GM03348 (cell line): ENCODE measurements around the gene CUEDC1.
"Not testable (repeated sequence)": the region's sequence is repeated elsewhere in the genome, so short reads cannot be mapped to it uniquely, and the experiment has no call there.

ENCODE experiments used
- DNase-seq: peaks from one replicate; pipeline ENCODE4 v3.0.0; 2012; ENCODE audit warnings: low spot score

CUEDC1 gene

DNA sequence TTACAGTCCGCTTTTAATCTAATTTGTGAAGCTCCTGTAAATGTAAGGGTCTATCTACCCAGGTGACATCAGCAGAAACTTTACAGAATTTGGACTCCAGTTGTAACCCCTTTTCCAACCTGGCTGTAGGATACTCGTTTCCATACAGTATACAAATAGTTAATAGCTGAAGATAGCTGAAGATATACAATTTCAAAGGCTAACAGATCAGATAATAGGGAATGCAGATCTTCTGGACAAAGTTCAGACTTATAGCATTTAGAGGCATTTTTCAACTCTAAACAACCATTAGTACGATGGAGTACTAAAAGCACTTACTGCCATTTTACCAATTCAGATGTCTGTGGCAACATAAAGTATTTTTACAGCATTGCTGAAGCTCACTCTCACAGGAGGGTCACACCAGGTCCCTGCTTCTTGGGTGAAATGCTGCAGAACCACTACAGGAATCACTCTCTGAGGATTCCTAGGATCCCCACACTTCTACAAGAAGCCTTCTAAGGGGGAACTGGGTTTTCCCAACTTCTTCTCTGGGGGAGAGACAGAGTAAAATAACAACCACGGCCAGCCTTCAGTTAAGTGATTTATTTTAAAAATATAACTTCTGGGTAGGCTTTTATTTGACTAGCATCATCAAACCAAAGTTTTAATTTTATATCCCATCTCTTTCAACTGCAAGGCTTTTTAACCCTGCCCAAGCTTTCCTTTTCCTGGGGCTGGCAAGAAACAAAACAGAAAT is 29.9 kb upstream of the CUEDC1 start:
- DNase-seq = no peak

DNA sequence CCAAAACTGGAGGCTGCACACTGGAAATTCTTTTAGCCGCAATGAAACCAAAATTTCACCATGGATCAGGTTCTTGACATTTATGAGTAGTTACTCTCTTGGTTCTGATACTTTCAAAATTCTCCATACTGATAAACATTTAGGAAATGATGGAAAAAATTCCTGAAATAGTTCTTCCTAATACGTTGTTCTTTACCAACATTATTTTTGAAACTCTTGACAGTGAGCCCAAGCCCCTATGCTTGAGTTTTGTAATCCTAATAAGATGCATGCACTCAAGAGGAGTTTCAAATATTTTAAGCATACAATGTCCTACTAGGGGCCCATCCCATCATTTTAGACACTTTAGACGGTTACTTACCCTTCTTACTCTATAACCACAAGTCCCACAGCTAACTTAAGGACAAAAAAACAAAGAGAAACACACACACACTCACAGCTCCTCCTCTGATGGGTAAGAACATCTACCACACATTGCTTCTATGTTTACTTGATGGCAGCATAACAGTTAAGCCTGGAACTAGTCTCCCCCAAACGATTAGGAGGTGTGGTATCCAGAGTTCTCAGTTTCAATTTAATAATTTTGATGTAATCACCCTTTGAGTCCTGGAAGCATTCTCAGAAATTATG is 29.2 kb upstream of the CUEDC1 start:
- DNase-seq = no peak

DNA sequence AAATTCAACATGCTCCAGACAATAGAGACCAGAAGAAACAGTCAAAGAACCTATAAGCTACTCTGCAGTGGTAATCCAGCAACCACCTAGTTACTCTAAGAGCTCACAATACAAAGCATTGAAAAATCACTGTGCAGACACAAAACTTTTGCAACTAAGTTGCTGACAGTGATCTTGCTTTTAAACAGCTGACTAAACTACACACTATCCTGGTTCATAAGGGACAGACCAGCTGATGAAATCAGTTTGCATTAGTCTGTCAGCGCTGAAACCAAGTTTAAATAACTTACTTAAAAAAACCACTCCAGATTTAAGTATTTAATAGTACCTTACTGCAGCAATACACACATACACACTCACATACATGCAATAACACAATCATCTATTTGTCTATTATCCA is 28.2 kb upstream of the CUEDC1 start:
- DNase-seq = no peak

- DNase-seq = no peak
Measured at GRCh38 chr17:57982452-57983170, 27.4 kb upstream of the CUEDC1 start.

DNA sequence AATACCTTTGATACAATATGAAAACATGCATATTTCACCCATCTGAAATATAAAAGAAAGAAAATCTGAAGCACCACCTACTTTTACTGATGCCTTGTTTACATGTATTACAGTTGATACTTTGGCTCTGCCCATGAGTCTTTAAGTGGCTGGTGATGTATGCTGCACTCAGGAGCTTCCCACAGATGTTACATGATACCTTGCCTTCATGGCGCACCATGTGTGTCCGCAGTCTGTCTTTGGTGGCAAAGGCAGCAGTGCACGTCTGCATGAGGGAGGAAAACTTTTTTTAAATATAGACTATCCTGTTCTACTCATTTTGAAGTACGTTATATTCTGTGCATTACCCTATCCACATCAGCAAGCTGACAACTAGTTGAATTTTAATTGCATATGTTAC is 25.3 kb upstream of the CUEDC1 start:
- DNase-seq = no peak

- no peak for DNase-seq
Measured at GRCh38 chr17:57979076-57979475, 23.9 kb upstream of the CUEDC1 start.

DNA sequence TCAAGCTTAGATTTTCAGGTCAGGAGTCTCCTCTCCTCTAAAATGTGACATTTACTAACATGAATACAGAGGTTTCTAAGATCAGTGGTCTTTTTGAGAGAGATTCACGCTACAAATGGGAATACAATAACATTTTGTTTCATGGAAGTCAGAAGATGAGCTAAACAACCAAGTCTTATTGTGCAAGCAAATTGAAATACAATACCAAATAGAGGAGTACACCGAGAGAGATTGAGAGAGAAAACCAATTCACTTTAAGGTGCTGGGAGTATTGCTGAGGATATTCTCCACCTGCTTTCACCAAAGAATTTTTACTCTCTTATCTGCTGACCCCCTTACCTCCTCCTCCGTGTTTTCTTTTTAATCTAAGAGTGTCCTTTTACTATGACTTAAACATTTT is 21.4 kb upstream of the CUEDC1 start:
- DNase-seq = no peak

DNA sequence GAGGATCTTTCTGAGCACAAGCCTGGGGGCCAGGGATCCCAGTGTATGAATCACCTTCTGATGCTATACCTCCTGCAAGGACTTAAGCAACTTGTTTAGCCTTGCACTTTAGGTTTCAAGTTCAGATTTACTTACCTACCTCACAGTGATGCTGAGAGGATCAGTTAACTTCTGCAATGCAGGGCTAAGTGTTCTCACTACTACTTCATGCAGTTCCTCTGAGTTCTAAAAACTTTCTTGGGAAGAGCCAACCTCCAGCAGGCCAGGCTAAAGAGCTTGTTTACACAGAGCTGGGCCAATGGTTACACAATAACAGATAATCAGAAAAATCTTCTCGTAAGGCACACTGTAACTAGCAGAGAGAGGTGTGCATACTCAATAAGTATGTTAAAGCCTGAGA is 19.8 kb upstream of the CUEDC1 start:
- DNase-seq = peak; percentile 42

DNA sequence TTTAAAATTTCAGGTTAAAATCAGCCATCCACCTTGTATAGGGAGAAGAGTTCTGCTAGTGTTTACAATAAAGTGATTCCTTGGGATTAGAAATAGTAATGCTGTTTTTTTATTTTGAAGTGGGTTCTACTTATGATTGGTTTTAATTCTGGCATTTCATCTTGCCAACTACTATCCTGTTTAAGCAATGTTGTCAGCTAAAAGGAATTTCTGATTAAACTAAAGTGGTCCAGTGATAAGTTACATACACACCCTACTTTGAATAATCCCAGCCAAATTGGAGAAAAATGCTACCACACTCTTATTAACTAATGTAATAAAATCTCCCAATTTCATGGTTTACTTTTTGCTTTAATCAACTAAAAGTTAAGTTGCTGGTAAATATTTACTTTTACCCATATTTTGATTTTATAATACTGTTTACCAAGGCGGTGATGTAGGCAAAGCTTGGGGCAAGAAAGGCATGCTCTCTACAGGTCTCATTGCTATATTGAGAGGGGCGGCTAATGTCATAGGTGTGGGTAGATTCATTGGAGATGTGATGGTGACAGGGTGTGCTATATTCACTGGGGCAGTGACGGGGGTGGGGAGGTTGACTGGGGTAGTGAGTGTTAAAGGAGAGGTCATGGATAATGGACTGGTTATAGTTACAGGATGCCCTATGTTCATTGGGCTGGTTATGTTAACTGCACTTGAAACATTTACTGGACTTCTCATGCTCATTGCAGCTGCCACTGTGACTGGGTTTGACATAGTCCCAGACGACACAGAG is 19.0 kb upstream of the CUEDC1 start:
- DNase-seq = not testable (repeated sequence)

DNA sequence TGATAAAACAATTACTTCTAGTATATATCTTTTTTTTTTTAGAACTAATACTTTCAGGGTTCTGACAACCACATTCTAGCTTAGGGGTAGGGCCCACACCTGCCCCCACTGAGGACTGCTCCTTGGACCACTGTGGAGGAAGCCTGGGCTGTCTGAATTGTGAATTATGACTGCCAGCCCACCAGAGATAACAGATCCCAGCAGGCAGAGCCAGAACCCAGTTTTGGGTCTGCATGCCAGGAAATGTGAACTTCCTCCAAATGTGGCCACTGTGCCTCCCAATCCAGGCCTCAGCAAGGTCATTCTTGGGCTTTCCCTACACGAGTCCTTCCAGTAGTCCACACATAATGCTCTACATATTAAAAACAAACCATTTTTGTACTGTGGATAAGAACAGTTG is 16.9 kb upstream of the CUEDC1 start:
- DNase-seq = no peak

DNA sequence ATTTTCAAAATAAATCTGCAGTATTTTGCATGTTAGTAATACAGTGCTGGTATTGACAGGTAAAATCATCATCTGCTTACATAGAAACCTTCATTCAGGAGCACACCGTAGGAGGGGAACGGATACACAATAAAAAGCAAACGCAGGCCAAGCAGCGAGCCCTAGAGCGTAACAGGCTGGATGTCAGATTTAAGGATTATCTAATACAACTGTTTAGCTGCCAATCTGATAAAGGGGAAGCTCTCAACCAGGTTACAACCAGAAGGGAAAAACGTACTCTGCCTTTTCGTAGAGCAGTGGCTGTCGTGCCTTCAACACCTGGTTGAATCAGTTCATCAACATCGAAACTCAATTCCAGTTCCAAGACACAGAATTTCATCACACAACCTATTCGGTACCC is 16.4 kb upstream of the CUEDC1 start:
- no peak for DNase-seq

DNA sequence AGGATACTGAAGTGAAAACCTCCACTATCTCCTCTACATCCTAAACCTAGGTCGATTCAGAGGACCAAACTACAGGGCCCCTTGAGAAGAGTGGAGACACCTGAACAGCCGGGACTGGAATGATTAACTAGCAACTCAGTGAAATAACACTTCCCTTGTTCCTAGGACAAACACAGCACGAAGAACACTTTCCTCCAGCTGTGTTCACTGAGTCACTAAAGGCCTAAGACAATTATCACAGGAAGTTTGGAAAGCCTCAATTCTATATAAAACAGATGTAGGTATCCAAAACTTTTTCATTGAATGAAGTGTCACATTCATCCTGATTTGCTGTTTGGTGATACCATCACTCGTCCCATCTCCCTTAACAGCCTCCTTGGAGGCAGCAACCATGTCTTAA is 15.5 kb upstream of the CUEDC1 start:
- DNase-seq = peak; percentile 42

DNA sequence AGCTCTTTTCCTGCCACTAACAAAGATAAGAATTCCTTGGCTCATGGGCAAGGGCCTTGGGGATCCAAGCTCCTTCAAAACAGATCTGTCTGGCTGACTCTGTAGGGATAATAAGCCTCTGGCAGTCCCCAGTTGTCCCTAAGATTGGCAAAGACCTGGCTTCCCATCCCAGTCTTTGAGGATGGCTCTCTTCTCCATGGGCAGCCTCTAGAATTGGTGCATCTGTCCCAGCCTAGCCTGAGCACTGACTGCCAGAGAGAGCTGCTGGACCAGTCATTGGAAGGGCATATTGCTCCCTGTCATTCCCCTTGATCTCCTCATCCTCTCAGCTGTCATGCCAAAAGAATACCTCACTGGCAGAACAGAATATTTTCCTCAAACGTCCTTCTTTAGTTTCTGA is 13.2 kb upstream of the CUEDC1 start:
- no peak for DNase-seq

GRCh38 chr17:57966875-57967274 is 11.7 kb upstream of the CUEDC1 start:
- DNase-seq = no peak

DNA sequence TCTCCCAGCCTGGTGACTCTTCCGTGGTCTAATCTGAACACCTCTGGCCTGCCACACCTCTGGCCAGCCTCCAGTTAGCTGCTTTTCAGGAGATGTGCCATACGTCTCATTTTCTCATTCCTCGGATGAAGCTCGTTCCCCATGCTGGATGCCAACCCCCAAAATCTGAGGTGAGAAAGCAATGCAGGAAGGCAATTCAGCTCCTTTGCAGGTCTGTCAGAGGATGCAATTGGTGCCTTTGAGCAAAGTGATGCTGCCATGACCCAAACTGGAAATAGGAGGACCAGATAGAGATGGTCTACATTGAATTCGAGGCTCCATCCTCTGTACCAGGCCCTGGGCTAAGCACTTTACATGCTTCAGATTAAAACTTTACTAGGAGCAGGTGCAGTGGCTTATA is 11.0 kb upstream of the CUEDC1 start:
- DNase-seq = no peak

DNA sequence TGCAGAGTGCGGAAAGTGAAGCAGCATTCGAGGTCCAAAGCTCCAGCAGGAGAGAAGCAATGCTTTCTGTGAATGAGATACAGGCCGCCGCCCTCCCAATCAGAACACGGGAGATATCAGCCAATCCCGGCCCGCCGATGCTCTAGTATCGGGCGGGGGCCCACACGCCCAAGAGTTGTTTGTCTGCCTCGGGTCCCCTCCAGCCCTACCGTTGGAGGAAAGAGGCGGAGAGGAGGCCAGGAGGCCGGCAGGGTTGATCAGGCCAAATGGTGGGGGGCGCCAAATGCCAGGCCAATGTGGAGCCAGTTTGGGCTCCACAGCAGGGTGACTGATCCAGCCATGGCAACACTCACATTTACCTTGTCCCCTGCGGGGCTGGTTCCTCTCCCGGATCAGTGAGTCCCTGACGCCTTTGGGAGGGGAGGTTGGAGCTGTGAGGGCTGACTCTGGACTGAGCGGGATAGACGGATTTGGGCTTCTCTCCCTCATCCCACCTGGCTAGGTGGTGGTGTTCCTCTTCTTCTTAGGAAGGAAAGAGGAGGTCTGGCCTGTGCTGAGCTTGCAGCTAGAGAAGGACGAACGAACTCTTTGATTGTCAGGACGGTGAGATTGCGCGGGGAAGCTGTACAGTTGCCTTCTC is 10.4 kb upstream of the CUEDC1 start:
- DNase-seq = no peak

DNA sequence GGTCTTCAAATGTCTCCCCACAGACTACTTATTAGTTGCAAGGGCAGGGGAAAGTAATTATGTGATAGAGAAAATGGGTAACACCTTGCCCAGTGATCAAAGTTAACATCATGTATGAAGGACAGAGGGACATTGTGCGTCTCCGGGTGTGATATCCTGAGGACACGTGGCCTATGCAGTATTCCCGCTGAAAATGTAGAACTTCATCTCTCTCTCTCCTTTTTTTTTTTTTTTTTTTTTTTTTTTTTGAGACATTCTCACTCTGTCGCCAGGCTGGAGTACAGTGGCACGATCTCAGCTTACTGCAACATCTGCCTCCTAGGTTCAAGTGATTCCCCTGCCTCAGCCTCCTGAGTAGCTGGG is 7.9 kb upstream of the CUEDC1 start:
- DNase-seq = no peak

- DNase-seq = no peak
Measured at GRCh38 chr17:57962279-57963148, 7.3 kb upstream of the CUEDC1 start.

DNA sequence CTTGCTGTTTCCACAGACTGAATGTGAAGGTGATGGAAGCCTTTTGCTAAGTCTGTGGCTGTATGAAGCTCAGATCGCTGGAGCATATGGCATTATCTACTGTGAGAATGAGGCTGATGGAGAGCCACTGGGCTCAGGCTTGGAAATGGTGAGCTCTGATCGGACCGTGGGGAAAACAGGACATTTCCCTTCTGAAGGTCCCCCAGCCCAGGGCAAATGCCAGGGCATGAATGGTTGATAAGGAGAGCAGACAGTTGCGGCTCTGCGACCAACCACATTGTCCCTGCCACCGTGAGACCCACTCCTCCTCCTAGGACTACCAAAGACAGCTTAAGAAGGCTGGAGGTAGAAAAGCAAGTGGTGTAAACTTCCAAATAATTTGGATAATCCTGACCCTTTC is 4.7 kb upstream of the CUEDC1 start:
- no peak for DNase-seq

- DNase-seq = not testable (repeated sequence)
Measured at GRCh38 chr17:57958391-57958790, 3.2 kb upstream of the CUEDC1 start.

DNA sequence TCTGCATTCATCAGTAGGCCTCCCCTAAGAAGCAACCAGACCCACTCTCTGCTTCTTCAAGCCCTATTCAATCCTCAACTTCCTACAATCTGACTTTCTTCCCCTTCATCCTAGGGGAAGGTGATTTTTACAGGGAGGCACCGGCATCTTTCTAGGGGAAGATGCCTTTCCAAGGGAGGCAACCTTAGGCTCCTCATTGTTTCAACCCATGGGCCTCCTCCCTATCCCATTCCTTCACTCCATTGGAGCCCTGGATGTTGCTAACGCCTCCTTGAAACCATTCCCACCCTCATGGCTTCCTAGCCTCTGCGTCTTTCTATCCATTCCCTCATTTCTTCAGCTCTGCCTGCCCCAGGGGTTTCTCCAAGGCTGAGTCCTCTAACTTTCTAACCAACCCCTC is 2.7 kb upstream of the CUEDC1 start:
- DNase-seq = no peak
